ENCODE data around the gene KATNA1. TPM values are rescaled to one million over a fixed set of nuclear protein-coding genes. Genes with fewer than 3 reads are reported as not detected.

Gene KATNA1
- total RNA-seq (18.4 and 18.5 TPM in 2 replicates), polyA plus RNA-seq (15.6 and 17.2 TPM in 2 replicates)

GRCh38 chr6:149648148-149649145, at the start of gene KATNA1:
KATNA1 (minus strand) TSS chr6:149648714; CDS start chr6:149638547, 10,167 bp downstream.
- Histone ChIP-seq H3K27me3 (no peaks in the 10 kb centered on the region), H3K9me2 (replicated peaks; ENCODE audit: insufficient read depth) (no peaks in the 10 kb centered on the region), H3K4me1 (ENCODE audit: insufficient read depth) (peaks cover 3% of the 10 kb centered on the region), H4K20me1 (ENCODE audit: insufficient read depth, poor library complexity, severe bottlenecking) (peaks cover 5% of the 10 kb centered on the region), H2AFZ (peak within 1 kb of the TSS; percentile 80), H3K4me2 (peak within 1 kb of the TSS; percentile 83), H3K36me3 (replicated peaks; ENCODE audit: insufficient read depth, low read depth) (no peaks in the 10 kb centered on the region), H3K27ac (peak within 1 kb of the TSS; percentile 66), H3K79me2 (peaks cover 34% of the 10 kb centered on the region), H3K4me3 (peak within 1 kb of the TSS; percentile 68), H3K9me3 (ENCODE audit: low read depth) (no peaks in the 10 kb centered on the region)
- DNase-seq (ENCODE audit: low spot score), result peak; percentile 93
- 2% methylated on average over 69 of the region's 69 CpGs for WGBS (ENCODE audit: low lambda C conversion rate, missing lambda C conversion rate)
- TF ChIP-seq EZH2phosphoT487 (IDR thresholded peaks at IDR 0.05; ENCODE audit: low read depth, severe bottlenecking, unreplicated experiment), result no peak
- TF ChIP-seq CTCF (IDR thresholded peaks at IDR 0.05; ENCODE audit: poor library complexity), result no peak
- no peak for TF ChIP-seq EZH2 (IDR thresholded peaks at IDR 0.05; ENCODE audit: borderline replicate concordance)

GRCh38 chr6:149698175-149698574, 49.7 kb upstream of the KATNA1 start:
- Histone ChIP-seq H3K4me1 (ENCODE audit: insufficient read depth) (no peaks in the 10 kb centered on the region), H3K27me3 (no peaks in the 10 kb centered on the region), H3K36me3 (replicated peaks; ENCODE audit: insufficient read depth, low read depth) (no peaks in the 10 kb centered on the region), H4K20me1 (ENCODE audit: insufficient read depth, poor library complexity, severe bottlenecking) (peaks cover 65% of the 10 kb centered on the region), H3K4me2 (no peak overlapping the region), H3K9me3 (ENCODE audit: low read depth) (no peaks in the 10 kb centered on the region), H3K79me2 (peaks cover 97% of the 10 kb centered on the region), H2AFZ (no peak overlapping the region), H3K9me2 (replicated peaks; ENCODE audit: insufficient read depth) (no peaks in the 10 kb centered on the region), H3K27ac (no peak overlapping the region), H3K4me3 (no peak overlapping the region)
- no peak for TF ChIP-seq EZH2phosphoT487 (IDR thresholded peaks at IDR 0.05; ENCODE audit: low read depth, severe bottlenecking, unreplicated experiment)
- TF ChIP-seq CTCF (IDR thresholded peaks at IDR 0.05; ENCODE audit: poor library complexity), result no peak
- no peak for TF ChIP-seq EZH2 (IDR thresholded peaks at IDR 0.05; ENCODE audit: borderline replicate concordance)
- DNase-seq (ENCODE audit: low spot score), result no peak
- 94% methylated on average over 2 of the region's 2 CpGs for WGBS (ENCODE audit: low lambda C conversion rate, missing lambda C conversion rate)

- no peak overlapping the region for H3K27ac ChIP-seq
- DNase-seq (ENCODE audit: low spot score), result no peak
- H2AFZ ChIP-seq, result no peak overlapping the region
- no peak for TF ChIP-seq CTCF (IDR thresholded peaks at IDR 0.05; ENCODE audit: poor library complexity)
- TF ChIP-seq EZH2 (IDR thresholded peaks at IDR 0.05; ENCODE audit: borderline replicate concordance), result no peak
- TF ChIP-seq EZH2phosphoT487 (IDR thresholded peaks at IDR 0.05; ENCODE audit: low read depth, severe bottlenecking, unreplicated experiment), result no peak
- H3K79me2 ChIP-seq, result peaks cover 97% of the 10 kb centered on the region
- 69% methylated on average over 1 of the region's 1 CpG for WGBS (ENCODE audit: low lambda C conversion rate, missing lambda C conversion rate)
- H3K36me3 ChIP-seq (replicated peaks; ENCODE audit: insufficient read depth, low read depth), result no peaks in the 10 kb centered on the region
- H3K9me3 ChIP-seq (ENCODE audit: low read depth), result no peaks in the 10 kb centered on the region
- H3K4me1 ChIP-seq (ENCODE audit: insufficient read depth), result no peaks in the 10 kb centered on the region
- H3K4me3 ChIP-seq, result no peak overlapping the region
- H4K20me1 ChIP-seq (ENCODE audit: insufficient read depth, poor library complexity, severe bottlenecking), result peaks cover 52% of the 10 kb centered on the region
- H3K4me2 ChIP-seq, result no peak overlapping the region
- H3K27me3 ChIP-seq, result no peaks in the 10 kb centered on the region
- H3K9me2 ChIP-seq (replicated peaks; ENCODE audit: insufficient read depth), result no peaks in the 10 kb centered on the region
These were observed 48.4 kb upstream of the KATNA1 start for GRCh38 chr6:149696901-149697300.
